ENCODE measurements around the gene CRYM.
"Not testable (repeated sequence)": the region's sequence is repeated elsewhere in the genome, so short reads cannot be mapped to it uniquely, and the experiment has no call there.

Gene CRYM

GRCh38 chr16:21277927-21278706, at the start of gene CRYM:
CRYM (minus strand) TSS chr16:21278290; CDS start chr16:21278251, 39 bp downstream.
- peak; percentile 63 for DNase-seq (ENCODE audit: low spot score)

DNA sequence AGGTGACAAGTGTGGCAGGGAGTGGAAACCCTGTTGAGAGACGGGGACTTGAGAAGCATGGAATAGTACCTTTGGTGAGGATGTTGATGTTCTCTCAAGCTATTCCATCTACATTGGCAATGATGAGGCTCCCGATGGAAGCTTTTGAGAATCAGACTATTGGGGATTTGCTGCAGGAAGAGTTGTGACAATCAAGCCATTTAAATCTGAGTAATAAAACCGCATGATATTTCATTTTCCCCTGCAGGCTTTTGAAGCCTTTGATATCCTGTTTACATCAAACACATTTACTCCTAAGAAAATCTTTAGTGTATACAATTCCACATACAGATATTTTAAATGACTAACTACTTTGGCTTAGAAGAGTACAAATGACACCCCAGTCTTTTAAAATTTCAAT, 49.0 kb upstream of the CRYM start:
- no peak for DNase-seq (ENCODE audit: low spot score)

DNA sequence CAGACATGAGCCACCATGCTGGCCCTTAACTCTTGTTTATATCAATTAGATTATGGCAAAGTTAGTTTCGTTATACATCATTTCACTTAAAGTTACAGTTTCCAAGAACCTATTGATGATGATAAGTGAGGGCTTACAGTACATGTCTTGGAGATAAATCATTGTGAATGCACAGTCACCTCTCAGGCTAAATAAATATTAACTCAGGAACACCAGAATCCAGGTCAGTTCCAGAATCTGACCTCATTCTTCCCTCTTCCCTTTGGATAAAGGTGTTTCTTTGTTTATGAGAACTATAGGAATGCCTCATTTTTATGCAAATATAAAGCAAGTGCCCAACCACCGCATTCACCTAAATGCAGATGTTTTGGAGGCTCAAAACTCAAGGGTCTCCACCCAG, 48.4 kb upstream of the CRYM start:
- no peak for DNase-seq (ENCODE audit: low spot score)

DNA sequence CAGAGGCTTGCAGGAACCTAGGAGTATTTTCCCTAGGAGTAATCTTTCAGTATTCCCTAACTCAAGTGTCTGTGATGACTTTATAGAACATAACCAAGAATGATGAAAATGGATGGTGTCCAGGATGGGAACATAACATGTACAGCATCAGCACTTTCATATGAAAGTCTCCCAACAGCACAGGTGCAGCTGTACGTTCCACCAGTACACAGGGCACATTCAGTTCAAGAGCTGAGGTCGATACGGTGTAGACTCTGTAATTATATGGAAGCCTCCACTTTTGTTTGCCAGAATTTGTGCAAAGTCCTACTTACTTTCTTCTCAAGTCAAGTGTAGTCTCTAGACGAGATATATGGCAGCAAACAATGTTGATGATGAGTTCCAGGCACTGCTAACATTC, 46.2 kb upstream of the CRYM start:
- no peak for DNase-seq (ENCODE audit: low spot score)

DNA sequence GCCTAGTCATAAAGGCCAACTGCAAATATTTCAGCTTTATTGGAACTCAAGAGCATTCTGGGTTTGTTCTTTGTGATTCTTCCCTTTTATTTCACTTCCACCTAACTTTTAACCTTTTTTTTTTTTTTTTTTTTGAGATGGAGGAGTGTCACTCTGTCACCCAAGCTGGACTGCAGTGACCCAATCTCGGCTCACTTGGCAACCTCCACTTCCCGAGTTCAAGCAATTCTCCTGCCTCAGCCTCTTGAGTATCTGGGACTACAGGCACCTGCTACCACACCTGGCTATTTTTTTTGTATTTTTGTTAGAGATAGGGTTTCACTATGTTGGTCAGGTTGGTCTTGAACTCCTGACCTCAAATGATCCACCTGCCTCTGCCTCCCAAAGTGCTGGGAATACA, 44.2 kb upstream of the CRYM start:
- not testable (repeated sequence) for DNase-seq (ENCODE audit: low spot score)

GRCh38 chr16:21321736-21322135, 43.6 kb upstream of the CRYM start:
- no peak for DNase-seq (ENCODE audit: low spot score)

DNA sequence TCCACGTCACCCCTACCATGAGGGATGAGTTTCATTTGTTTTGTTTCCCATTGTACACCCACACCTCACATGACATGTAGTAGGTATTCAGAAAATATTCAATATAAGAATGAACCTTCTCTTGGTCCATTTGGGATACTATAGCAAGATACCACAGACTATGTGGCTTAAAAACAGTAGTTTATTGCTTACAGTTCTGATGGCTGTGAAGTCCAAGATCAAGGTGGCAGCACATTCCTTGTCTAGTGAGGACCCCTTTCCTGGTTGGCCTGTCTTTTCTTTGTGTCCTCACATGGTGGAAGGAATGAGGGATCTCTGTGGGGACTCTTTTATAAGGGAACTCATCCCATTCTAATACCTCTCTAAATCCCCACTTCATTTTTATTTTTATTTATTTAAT, 36.2 kb upstream of the CRYM start:
- no peak for DNase-seq (ENCODE audit: low spot score)

DNA sequence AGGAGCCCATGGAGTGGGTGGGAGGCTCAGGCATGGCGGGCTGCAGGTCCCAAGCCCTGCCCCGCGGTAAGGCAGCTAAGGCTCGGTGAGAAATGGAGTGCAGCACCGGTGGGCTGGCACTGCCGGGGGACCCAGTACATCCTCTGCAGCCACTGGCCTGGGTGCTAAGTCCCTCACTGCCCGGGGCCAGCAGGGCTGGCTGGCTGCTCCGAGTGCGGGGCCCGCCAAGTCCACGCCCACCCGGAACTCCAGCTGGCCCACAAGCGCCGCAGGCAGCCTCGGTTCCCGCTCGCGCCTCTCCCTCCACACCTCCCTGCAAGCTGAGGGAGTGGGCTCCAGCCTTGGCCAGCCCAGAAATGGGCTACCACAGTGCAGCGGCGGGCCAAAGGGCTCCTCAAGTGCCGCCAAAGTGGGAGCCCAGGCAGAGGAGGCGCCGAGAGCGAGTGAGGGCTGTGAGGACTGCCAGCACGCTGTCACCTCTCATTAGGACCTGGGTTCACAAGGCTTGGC, 34.8 kb upstream of the CRYM start:
- DNase-seq (ENCODE audit: low spot score): not testable (repeated sequence)

GRCh38 chr16:21312046-21312445, 34.0 kb upstream of the CRYM start:
- not testable (repeated sequence) for DNase-seq (ENCODE audit: low spot score)

DNA sequence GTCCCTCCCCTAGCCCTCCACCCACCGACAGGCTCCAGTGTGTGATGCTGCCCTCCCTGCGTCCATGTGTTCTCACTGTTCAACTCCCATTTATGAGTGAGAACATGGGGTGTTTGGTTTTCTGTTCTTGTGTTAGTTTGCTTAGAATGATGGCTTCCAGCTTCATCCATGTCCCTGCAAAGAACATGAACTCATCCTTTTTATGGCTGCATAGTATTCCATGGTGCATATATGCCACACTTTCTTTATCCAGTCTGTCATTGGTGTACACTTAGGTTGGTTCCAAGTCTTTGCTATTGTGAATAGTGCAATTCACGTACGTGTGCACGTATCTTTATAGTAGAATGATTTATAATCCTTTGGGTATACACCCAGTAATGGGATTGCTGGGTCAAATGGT, 28.6 kb upstream of the CRYM start:
- not testable (repeated sequence) for DNase-seq (ENCODE audit: low spot score)

DNA sequence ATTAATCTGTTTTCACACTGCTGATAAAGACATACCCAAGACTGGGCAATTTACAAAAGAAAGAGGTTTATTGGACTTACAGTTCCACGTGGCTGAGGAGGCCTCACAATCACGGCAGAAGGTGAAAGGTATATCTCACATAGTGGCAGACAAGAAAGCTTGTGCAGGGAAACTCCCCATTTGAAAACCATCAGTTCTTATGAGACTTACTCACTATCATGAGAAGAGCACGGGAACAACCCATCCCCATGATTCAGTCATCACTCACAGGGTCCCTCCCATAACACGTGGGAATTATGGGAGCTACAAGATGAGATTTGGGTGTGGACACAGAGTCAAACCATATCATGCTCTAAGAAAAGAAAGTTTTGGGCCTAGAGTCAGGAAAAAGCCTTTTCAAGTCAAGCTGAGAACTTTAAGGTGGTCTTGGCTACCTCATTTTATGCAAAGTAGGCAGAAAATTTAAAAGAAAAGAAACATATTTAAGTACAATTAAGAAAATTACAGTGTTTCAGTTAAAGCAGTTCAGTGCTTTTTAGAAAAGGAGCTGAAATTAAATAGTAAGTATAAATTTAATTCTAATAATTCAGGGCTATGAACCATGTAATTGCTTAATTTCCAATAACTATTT, 24.9 kb upstream of the CRYM start:
- DNase-seq (ENCODE audit: low spot score): peak; percentile 54

GRCh38 chr16:21302454-21302853, 24.4 kb upstream of the CRYM start:
- no peak for DNase-seq (ENCODE audit: low spot score)

DNA sequence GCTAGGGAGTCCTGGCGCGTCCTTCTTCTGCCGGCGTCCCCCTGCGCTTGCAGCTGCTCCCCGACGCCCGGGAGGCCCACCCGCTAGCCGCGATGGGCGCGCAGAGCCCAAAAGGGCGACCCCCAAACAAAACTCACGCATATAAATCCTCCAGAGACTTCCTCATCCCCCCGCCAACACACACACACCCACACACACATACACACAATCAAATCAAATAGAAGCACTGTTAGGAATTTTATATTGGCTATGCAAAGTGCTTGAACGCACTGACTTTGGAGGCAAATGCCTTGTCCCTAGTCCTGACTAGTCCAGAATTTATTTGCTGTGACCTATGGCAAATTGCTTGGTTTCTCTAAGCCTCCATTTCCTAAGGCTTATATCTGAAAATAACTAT, 23.8 kb upstream of the CRYM start:
- DNase-seq (ENCODE audit: low spot score): peak; percentile 13

DNA sequence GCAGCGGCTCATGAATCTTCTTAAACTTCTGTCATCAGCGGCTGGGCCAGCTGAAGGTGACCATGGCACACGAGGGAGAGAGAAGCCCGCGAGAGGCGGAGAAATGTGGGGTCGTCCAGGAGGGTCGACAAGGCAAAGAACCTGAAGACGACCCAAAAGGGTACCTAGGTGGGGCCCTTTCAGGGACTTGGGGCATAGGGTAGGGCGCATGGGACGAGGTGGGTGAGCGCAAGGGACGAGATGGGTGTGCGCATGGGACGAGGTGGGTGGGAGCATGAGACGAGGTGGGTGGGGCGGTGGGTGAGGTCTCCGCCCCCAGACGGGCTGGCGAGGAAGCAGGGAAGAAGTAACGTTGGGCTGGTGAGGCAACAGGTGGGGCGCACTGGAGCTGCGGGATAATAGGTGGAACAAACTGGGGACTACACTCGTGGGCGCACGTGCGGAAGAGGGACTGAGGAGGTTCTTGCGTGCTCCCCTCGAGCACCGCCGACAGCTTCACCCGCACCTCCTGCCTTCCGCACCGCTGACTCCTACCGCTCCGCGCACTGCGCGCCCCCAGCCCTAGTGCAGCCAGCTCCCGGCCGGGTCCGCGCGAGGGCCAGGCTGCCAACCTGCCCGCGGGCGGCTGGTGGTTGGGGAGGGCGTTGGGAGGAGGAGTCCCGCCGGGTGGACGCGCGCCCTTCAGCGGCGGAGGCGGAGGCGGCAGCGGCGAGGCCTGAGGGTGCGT, 23.2 kb upstream of the CRYM start:
- peak; percentile 93 for DNase-seq (ENCODE audit: low spot score)

DNA sequence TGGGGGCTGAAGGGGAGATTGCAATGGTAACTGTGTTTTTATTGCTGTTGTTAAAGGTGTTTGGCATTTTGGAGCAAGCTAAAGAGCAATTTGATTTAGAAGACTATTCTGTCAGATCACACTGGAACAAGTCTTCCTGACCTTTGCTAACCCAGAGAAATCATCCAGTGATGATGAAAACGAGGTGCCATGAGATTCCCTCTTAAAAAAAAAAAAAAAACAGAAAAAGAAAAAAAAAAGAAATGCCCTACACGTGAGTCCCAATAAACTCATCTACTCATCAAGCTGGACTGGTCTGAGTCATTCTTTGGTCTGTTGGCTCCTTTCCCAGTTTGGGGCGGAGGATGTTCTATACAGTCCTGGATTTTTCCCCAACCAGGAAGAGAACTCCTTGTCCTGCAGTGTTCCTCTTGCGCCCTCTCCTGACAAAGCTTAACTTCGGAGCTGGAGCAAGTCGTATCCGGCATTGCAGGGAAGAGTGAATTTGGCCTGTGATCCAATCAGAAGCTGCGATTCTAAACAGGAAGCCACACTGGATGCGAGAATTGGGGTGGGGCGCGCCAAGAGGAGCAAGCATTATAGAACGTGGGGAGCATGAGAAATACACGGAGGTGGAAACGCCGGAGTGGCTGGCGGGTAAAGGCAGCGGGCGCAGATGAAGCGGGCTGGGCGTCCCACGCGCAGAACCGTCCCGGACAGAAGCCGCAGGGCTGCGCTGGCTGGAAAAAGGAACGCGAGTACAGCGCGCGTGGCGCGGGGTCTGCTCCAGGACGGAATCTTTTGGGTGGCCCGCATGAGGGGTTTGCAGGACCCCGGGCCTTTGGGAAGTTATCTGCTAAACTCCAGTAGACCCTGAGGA, 22.4 kb upstream of the CRYM start:
- peak; percentile 99 for DNase-seq (ENCODE audit: low spot score)

DNA sequence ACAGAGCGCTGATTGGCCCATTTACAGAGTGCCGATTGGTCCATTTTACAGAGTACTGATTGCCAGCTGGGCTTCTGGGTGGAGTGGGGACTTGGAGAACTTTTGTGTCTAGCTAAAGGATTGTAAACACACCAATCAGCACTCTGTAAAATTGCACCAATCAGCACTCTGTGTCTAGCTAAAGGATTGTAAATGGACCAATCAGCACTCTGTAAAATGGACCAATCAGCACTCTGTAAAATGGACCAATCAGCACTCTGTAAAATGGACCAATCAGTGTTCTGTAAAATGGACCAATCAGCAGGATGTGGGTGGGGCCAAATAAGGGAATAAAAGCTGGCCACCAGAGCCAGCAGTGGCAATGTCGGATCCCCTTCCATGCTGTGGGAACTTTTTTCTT, 11.7 kb upstream of the CRYM start:
- not testable (repeated sequence) for DNase-seq (ENCODE audit: low spot score)

DNA sequence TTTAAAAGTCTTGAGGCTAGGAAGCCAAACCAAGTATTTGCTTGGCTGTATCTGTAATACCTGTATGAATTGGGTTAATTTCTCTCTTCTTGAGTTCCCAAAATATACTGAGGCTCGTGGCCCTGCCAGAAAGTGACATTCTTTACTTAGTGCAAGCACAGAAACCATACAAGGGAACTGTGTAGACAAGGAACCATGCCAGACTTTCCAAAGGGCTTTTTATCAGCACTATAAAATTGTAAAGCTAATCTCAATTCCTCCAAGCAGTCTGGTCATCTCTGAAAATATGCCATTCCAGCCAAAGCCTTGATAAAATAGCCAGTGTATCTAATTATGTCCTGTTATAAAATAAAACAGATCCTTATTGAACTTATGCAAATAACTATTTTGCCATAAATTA, 7.2 kb upstream of the CRYM start:
- no peak for DNase-seq (ENCODE audit: low spot score)

GRCh38 chr16:21284414-21284813, 6.3 kb upstream of the CRYM start:
- no peak for DNase-seq (ENCODE audit: low spot score)

- DNase-seq (ENCODE audit: low spot score): peak; percentile 22
Observed at GRCh38 chr16:21283521-21284289, 5.6 kb upstream of the CRYM start.

GRCh38 chr16:21281698-21282389, 3.8 kb upstream of the CRYM start:
- DNase-seq (ENCODE audit: low spot score): no peak
